Thyroid gland (tissue), 4 donors: Measurements from ENCODE around the gene SEMA6A. TPM values are rescaled to one million over a fixed set of nuclear protein-coding genes. Genes with fewer than 3 reads are reported as not detected.

Experiments
- DNase-seq, 2 donors: peaks; one replicate each; pipeline ENCODE4 v3.0.0-alpha.2; 2019
- H3K27ac ChIP-seq, 3 donors: fragments of 200-600 bp; sonication (generic); 1 replicate in 2 of 3; 2 replicates in 1 of 3; pipeline ENCODE4 v1.5.1; 2016 to 2019; ENCODE audit warnings: mild to moderate bottlenecking in 1 of 3, moderate library complexity in 1 of 3
- H3K27me3 ChIP-seq: fragments of 200-600 bp; sonication (generic); one replicate; pipeline ENCODE4 v1.5.1; 2019
- H3K36me3 ChIP-seq, 2 donors: fragments of 200-600 bp; sonication (generic); one replicate each; pipeline ENCODE4 v1.5.1; 2016 to 2019
- H3K4me1 ChIP-seq, 2 donors: fragments of 200-600 bp; sonication (generic); one replicate each; pipeline ENCODE4 v1.5.1; 2017 to 2019
- H3K4me3 ChIP-seq, 3 donors: fragments of 200-600 bp; sonication (generic); replicated peaks in 1 of 3; 1 replicate in 2 of 3; 2 replicates in 1 of 3; pipeline ENCODE4 v1.5.1; 2016; ENCODE audit warnings: mild to moderate bottlenecking in 1 of 3
- H3K9me3 ChIP-seq: fragments of 200-600 bp; sonication (generic); one replicate; pipeline ENCODE4 v1.5.1; 2017
- POLR2A ChIP-seq, 2 donors: fragments of 450-650 bp; IDR thresholded peaks; one replicate each; pipeline ENCODE4 v1.6.1; 2017; ENCODE audit warnings: antibody characterized with exemption in 2 of 2, mild to moderate bottlenecking in 2 of 2, moderate library complexity in 1 of 2
- WGBS, 2 donors: methylation state at CpG; one replicate each; pipeline ENCODE4 v1.1.5; 2017; 5-methylcytosine and 5-hydroxymethylcytosine counted together
- intact Hi-C: fragments of 100-400 bp; cut with DNase I; formaldehyde crosslinking; loops from one replicate; pipeline ENCODE4 v1.15.1; 2023
- total RNA-seq, 4 donors: library from RNA; depleted of rRNA; stranded (reverse); fragments of >200 nt; gene quantifications; one replicate each; pipeline ENCODE4 v1.2.3, GENCODE V29; 2016
- TF ChIP-seq, protein P1 (sequence below), 6 experiments: fragments of 200-600 bp in 3 of 6; fragments of 450-650 bp in 3 of 6; sonication (generic) in 3 of 6; IDR thresholded peaks; one replicate each; pipeline ENCODE4 v1.5.1; 2016 to 2019; ENCODE audit warnings: antibody characterized with exemption in 6 of 6, mild to moderate bottlenecking in 2 of 6, inconsistent platforms in 1 of 6, moderate library complexity in 1 of 6

SEMA6A gene
- total RNA-seq, 4 donors from 2014 or later = 27.6 to 37.9 (median 30.4) TPM

GRCh38 chr5:116600876-116601275, 26.3 kb upstream of the SEMA6A start:
- H3K4me1 ChIP-seq = peaks cover 0 to 6% of the 10 kb centered on the region in 2 donors
- WGBS, 2 donors = 74 to 83% methylated on average over 3 of the region's 3 CpGs
- H3K9me3 ChIP-seq = no peaks in the 10 kb centered on the region
- no peaks in the 10 kb centered on the region for H3K27me3 ChIP-seq
- H3K36me3 ChIP-seq = no peaks in the 10 kb centered on the region
- no peak for DNase-seq
- TF ChIP-seq POLR2A (IDR thresholded peaks at IDR 0.05) = no peak
- TF ChIP-seq, protein P1, sequence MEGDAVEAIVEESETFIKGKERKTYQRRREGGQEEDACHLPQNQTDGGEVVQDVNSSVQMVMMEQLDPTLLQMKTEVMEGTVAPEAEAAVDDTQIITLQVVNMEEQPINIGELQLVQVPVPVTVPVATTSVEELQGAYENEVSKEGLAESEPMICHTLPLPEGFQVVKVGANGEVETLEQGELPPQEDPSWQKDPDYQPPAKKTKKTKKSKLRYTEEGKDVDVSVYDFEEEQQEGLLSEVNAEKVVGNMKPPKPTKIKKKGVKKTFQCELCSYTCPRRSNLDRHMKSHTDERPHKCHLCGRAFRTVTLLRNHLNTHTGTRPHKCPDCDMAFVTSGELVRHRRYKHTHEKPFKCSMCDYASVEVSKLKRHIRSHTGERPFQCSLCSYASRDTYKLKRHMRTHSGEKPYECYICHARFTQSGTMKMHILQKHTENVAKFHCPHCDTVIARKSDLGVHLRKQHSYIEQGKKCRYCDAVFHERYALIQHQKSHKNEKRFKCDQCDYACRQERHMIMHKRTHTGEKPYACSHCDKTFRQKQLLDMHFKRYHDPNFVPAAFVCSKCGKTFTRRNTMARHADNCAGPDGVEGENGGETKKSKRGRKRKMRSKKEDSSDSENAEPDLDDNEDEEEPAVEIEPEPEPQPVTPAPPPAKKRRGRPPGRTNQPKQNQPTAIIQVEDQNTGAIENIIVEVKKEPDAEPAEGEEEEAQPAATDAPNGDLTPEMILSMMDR (IDR thresholded peaks at IDR 0.05) = no peak
- H3K4me3 ChIP-seq = no peak overlapping the region
- intact Hi-C loops = no loop called here
- no peak overlapping the region for H3K27ac ChIP-seq

GRCh38 chr5:116598911-116599310, 24.3 kb upstream of the SEMA6A start:
- TF ChIP-seq POLR2A (IDR thresholded peaks at IDR 0.05) = no peak
- TF ChIP-seq, protein P1 (IDR thresholded peaks at IDR 0.05) = no peak

DNA sequence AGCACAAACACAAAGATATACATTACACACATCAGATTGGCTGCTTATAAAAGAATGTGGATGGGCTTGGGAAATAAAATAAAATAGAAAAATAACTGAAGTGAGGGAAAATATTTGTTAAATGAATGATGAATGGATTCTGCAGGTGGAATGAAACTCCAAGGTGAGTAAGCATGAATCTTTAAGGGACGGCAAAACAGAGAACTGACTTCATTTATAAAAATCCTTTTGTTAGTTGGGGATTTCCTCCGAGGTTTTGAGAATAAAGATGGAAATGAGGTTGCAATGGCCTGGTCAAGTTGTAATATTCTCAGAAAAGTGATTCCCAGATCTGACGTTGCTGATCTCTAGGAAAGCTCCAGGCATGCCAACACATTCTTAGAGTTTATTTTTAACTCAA, 20.9 kb upstream of the SEMA6A start:
- no peak overlapping the region for H3K4me3 ChIP-seq
- intact Hi-C loops = no loop called here
- DNase-seq = no peak
- H3K4me1 ChIP-seq = peaks cover 0 to under 1% of the 10 kb centered on the region in 2 donors
- 59 to 75% methylated on average over 3 of the region's 3 CpGs for WGBS, 2 donors
- no peaks in the 10 kb centered on the region for H3K27me3 ChIP-seq
- no peaks in the 10 kb centered on the region for H3K9me3 ChIP-seq
- no peak overlapping the region for H3K27ac ChIP-seq
- H3K36me3 ChIP-seq = no peaks in the 10 kb centered on the region
- TF ChIP-seq POLR2A (IDR thresholded peaks at IDR 0.05) = no peak
- TF ChIP-seq, protein P1 (IDR thresholded peaks at IDR 0.05) = no peak

More at GRCh38 chr5:116598911-116599310, 24.3 kb upstream of the SEMA6A start:
- intact Hi-C loops = no loop called here
- Histone ChIP-seq H3K4me3 (no peak overlapping the region), H3K9me3 (no peaks in the 10 kb centered on the region), H3K36me3 (no peaks in the 10 kb centered on the region), H3K4me1 (peaks cover 0 to 6% of the 10 kb centered on the region in 2 donors), H3K27ac (no peak overlapping the region), H3K27me3 (no peaks in the 10 kb centered on the region)
- 78 to 98% methylated on average over 1 of the region's 1 CpG for WGBS, 2 donors
- DNase-seq = no peak

- Histone ChIP-seq H3K27me3 (no peaks in the 10 kb centered on the region), H3K27ac (no peak overlapping the region), H3K4me3 (no peak overlapping the region), H3K4me1 (no peaks in the 10 kb centered on the region), H3K36me3 (no peaks in the 10 kb centered on the region), H3K9me3 (no peaks in the 10 kb centered on the region)
- WGBS, 2 donors = 95 to 99% methylated on average over 5 of the region's 5 CpGs
- TF ChIP-seq, protein P1 (IDR thresholded peaks at IDR 0.05) = no peak
- no peak for TF ChIP-seq POLR2A (IDR thresholded peaks at IDR 0.05)
- intact Hi-C loops = no loop called here
- DNase-seq = no peak
Measured at GRCh38 chr5:116593340-116593739, 18.7 kb upstream of the SEMA6A start.

DNA sequence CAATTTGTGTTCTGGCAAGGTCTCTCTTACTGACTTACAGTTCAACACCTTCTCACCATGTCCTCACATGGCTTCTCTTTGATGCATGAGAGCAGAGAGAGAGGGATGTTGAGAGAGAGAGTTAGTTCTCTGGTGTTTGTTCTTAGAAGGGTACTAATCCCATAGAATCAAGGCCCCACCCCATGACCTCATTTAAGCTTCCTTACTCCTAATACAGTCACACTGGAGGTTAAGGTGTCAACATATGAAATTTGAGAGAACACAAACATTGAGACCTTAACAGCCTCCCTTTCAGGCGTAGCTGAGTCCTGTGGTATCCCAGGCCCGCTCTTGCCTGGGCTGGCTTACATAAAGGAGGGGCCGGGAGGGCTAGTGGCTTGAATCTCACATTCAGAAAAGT, 10.6 kb upstream of the SEMA6A start:
- intact Hi-C loops = no loop called here
- no peaks in the 10 kb centered on the region for H3K9me3 ChIP-seq
- no peak for DNase-seq
- TF ChIP-seq, protein P1 (IDR thresholded peaks at IDR 0.05) = no peak
- no peak for TF ChIP-seq POLR2A (IDR thresholded peaks at IDR 0.05)
- H3K36me3 ChIP-seq = no peaks in the 10 kb centered on the region
- no peak overlapping the region for H3K27ac ChIP-seq
- WGBS, 2 donors = 96 to 98% methylated on average over 3 of the region's 3 CpGs
- H3K4me3 ChIP-seq = no peak overlapping the region
- no peaks in the 10 kb centered on the region for H3K4me1 ChIP-seq
- H3K27me3 ChIP-seq = no peaks in the 10 kb centered on the region
